Calu3 (cell line): ENCODE data around the gene MAGI1. TPM values are rescaled to one million over a fixed set of nuclear protein-coding genes. Genes with fewer than 3 reads are reported as not detected.

Source experiments
- BruUV-seq: library from RNA; stranded (reverse); fragments of 400-500 nt; replicated peaks from 2 replicates; lab custom pipeline; 2021; lab: Mats Ljungman, UMichigan
- CTCF ChIA-PET: fragments of 300-600 bp; sonication (Branson Sonifier 250); formaldehyde crosslinking; loops from one replicate; lab custom pipeline; 2022; ENCODE audit warnings: antibody characterized with exemption; lab: Charles Lee
- DNase-seq: peaks from one replicate; pipeline ENCODE4 v3.0.0; 2022
- H3K27ac Mint-ChIP-seq: one replicate; pipeline ENCODE4 v1.8.0; 2022; ENCODE audit warnings: mixed read lengths; ENCODE audit not compliant: unreplicated experiment
- H3K27me3 Mint-ChIP-seq: one replicate; pipeline ENCODE4 v1.8.0; 2022; ENCODE audit warnings: mixed read lengths; ENCODE audit not compliant: unreplicated experiment
- H3K36me3 Mint-ChIP-seq: one replicate; pipeline ENCODE4 v1.8.0; 2022; ENCODE audit warnings: mild to moderate bottlenecking, moderate library complexity, mixed read lengths; ENCODE audit not compliant: insufficient read depth, unreplicated experiment
- H3K4me1 Mint-ChIP-seq: one replicate; pipeline ENCODE4 v1.8.0; 2022; ENCODE audit warnings: mild to moderate bottlenecking, low read depth, mixed read lengths; ENCODE audit not compliant: unreplicated experiment
- H3K4me3 Mint-ChIP-seq: one replicate; pipeline ENCODE4 v1.8.0; 2022; ENCODE audit warnings: mild to moderate bottlenecking, low read depth, moderate library complexity, mixed read lengths; ENCODE audit not compliant: unreplicated experiment
- H3K9me3 Mint-ChIP-seq: one replicate; pipeline ENCODE4 v1.8.0; 2022; ENCODE audit warnings: low read depth, mixed read lengths; ENCODE audit not compliant: unreplicated experiment
- CTCF ChIP-seq: fragments of 200-600 bp; IDR thresholded peaks from one replicate; pipeline ENCODE4 v1.8.0; 2022; ENCODE audit warnings: antibody characterized with exemption; ENCODE audit not compliant: unreplicated experiment
- intact Hi-C: fragments of 100-400 bp; cut with micrococcal nuclease; formaldehyde crosslinking; loops from one replicate; pipeline ENCODE4 v1.10.0; 2022; ENCODE audit not compliant: unreplicated experiment
- total RNA-seq: library from RNA; stranded (reverse); gene quantifications from 2 replicates; pipeline ENCODE4 v1.2.3, GENCODE V29; 2022

Gene MAGI1
- total RNA-seq, 1 experiment from 2014 or later: 76.4 TPM

GRCh38 chr3:65714134-65714533 is 324.6 kb downstream of the MAGI1 start:
- DNase-seq: no peak
- intact Hi-C loops: no loop called here
- Mint-ChIP-seq H3K36me3 (no peaks in the 10 kb centered on the region), H3K4me3 (no peak overlapping the region), H3K9me3 (no peaks in the 10 kb centered on the region), H3K4me1 (peaks cover 5% of the 10 kb centered on the region), H3K27ac (no peak overlapping the region), H3K27me3 (no peaks in the 10 kb centered on the region)
- CTCF ChIA-PET: interaction anchor here (0.7 kb wide), 1 partner anchor 18 kb away, joined by 3 read pairs; no protein-coding TSS in a partner anchor
- no peak for TF ChIP-seq CTCF
- BruUV-seq: no TSS peak

GRCh38 chr3:65713016-65713415 is 325.7 kb downstream of the MAGI1 start:
- no peak overlapping the region for H3K27ac Mint-ChIP-seq

GRCh38 chr3:65712140-65712539 is 326.6 kb downstream of the MAGI1 start:
- Mint-ChIP-seq H3K27ac (no peak overlapping the region), H3K27me3 (no peaks in the 10 kb centered on the region), H3K4me1 (no peaks in the 10 kb centered on the region), H3K36me3 (no peaks in the 10 kb centered on the region), H3K4me3 (no peak overlapping the region), H3K9me3 (no peaks in the 10 kb centered on the region)
- BruUV-seq: no TSS peak
- CTCF ChIA-PET: no interaction called here
- intact Hi-C loops: no loop called here
- no peak for TF ChIP-seq CTCF
- DNase-seq: no peak

More at GRCh38 chr3:65713016-65713415, 325.7 kb downstream of the MAGI1 start:
- Mint-ChIP-seq H3K4me3 (no peak overlapping the region), H3K4me1 (no peaks in the 10 kb centered on the region), H3K36me3 (no peaks in the 10 kb centered on the region), H3K27me3 (no peaks in the 10 kb centered on the region), H3K9me3 (no peaks in the 10 kb centered on the region)
- CTCF ChIA-PET: interaction anchor here (0.9 kb wide), 1 partner anchor 10 kb away, joined by 3 read pairs; no protein-coding TSS in a partner anchor
- no peak for TF ChIP-seq CTCF
- intact Hi-C loops: no loop called here
- DNase-seq: no peak
- BruUV-seq: no TSS peak

- Mint-ChIP-seq H3K27ac (no peak overlapping the region), H3K9me3 (no peaks in the 10 kb centered on the region), H3K4me1 (no peaks in the 10 kb centered on the region), H3K27me3 (no peaks in the 10 kb centered on the region), H3K36me3 (peaks cover 5% of the 10 kb centered on the region), H3K4me3 (no peak overlapping the region)
- DNase-seq: no peak
- BruUV-seq: no TSS peak
- TF ChIP-seq CTCF: no peak
- intact Hi-C loops: no loop called here
- CTCF ChIA-PET: no interaction called here
These were observed 331.7 kb downstream of the MAGI1 start for GRCh38 chr3:65706776-65707568.
